Karpas-422 (cell line): ENCODE data around the gene TMUB1. TPM values are rescaled to one million over a fixed set of nuclear protein-coding genes. Genes with fewer than 3 reads are reported as not detected.

Experiments used
- DNase-seq: peaks from one replicate; pipeline ENCODE4 v3.0.0-alpha.2; 2015
- H2AFZ ChIP-seq: fragments of 200-600 bp; sonication (generic); 2 replicates; pipeline ENCODE4 v1.6.1; 2014; ENCODE audit warnings: antibody characterized with exemption, low read length, mixed read lengths
- H3K27ac ChIP-seq: fragments of 200-600 bp; sonication (generic); 2 replicates; pipeline ENCODE4 v1.5.1; 2014; ENCODE audit warnings: mild to moderate bottlenecking, low read length, moderate library complexity
- H3K27me3 ChIP-seq: fragments of 200-600 bp; sonication (generic); 2 replicates; pipeline ENCODE4 v1.6.1; 2014; ENCODE audit warnings: low read length, mixed read lengths
- H3K36me3 ChIP-seq: fragments of 200-600 bp; sonication (generic); 2 replicates; pipeline ENCODE4 v1.6.1; 2014; ENCODE audit warnings: low read length, mixed read lengths; ENCODE audit not compliant: insufficient read depth
- H3K4me1 ChIP-seq: fragments of 200-600 bp; sonication (generic); 2 replicates; pipeline ENCODE4 v1.6.1; 2014; ENCODE audit warnings: mild to moderate bottlenecking, low read length, mixed read lengths
- H3K4me2 ChIP-seq: fragments of 200-600 bp; sonication (generic); 2 replicates; pipeline ENCODE4 v1.6.1; 2014; ENCODE audit warnings: low read length, low read depth, mild to moderate bottlenecking; ENCODE audit not compliant: poor library complexity, severe bottlenecking
- H3K4me3 ChIP-seq: fragments of 200-600 bp; sonication (generic); 2 replicates; pipeline ENCODE4 v1.5.1; 2014; ENCODE audit warnings: mild to moderate bottlenecking, antibody characterized with exemption, low read length, mixed read lengths
- H3K79me2 ChIP-seq: fragments of 200-600 bp; sonication (generic); 2 replicates; pipeline ENCODE4 v1.6.1; 2014; ENCODE audit warnings: mild to moderate bottlenecking, low read length, mixed read lengths
- H3K9ac ChIP-seq: fragments of 200-600 bp; sonication (generic); 2 replicates; pipeline ENCODE4 v1.6.0; 2014; ENCODE audit warnings: low read length
- H3K9me2 ChIP-seq: fragments of 200-600 bp; sonication (generic), shearing (Covaris generic); replicated peaks from 2 replicates; pipeline ENCODE4 v1.6.0; 2014; ENCODE audit warnings: mild to moderate bottlenecking, low read length, moderate library complexity; ENCODE audit not compliant: insufficient read depth
- H3K9me3 ChIP-seq: fragments of 300-700, 200-600 bp; sonication (generic); 2 replicates; pipeline ENCODE4 v1.6.1; 2014; ENCODE audit warnings: low read length, mixed read lengths
- H4K20me1 ChIP-seq: fragments of 200-600 bp; sonication (generic); 2 replicates; pipeline ENCODE4 v1.6.1; 2014; ENCODE audit warnings: mild to moderate bottlenecking, antibody characterized with exemption, low read length, low read depth; ENCODE audit not compliant: insufficient read depth
- total RNA-seq: library from RNA; depleted of rRNA; stranded (reverse); fragments of >200 nt; shearing (Covaris generic); gene quantifications from 2 replicates; pipeline ENCODE4 v1.2.3, GENCODE V29; 2014; ENCODE audit warnings: low replicate concordance; rRNA removed

Gene TMUB1
- total RNA-seq, 1 experiment from 2014 or later, result 30.9 TPM

- Histone ChIP-seq H2AFZ (no peak overlapping the region), H3K27ac (no peak overlapping the region), H3K4me2 (no peak overlapping the region), H3K9ac (no peak overlapping the region), H3K9me3 (no peaks in the 10 kb centered on the region), H3K4me3 (no peak overlapping the region), H4K20me1 (no peaks in the 10 kb centered on the region), H3K27me3 (no peaks in the 10 kb centered on the region), H3K9me2 (no peaks in the 10 kb centered on the region), H3K79me2 (peaks cover 11% of the 10 kb centered on the region), H3K36me3 (no peaks in the 10 kb centered on the region), H3K4me1 (peaks cover 12% of the 10 kb centered on the region)
- DNase-seq, result no peak
Observed at GRCh38 chr7:151033864-151034249, 49.4 kb downstream of the TMUB1 start.

DNA sequence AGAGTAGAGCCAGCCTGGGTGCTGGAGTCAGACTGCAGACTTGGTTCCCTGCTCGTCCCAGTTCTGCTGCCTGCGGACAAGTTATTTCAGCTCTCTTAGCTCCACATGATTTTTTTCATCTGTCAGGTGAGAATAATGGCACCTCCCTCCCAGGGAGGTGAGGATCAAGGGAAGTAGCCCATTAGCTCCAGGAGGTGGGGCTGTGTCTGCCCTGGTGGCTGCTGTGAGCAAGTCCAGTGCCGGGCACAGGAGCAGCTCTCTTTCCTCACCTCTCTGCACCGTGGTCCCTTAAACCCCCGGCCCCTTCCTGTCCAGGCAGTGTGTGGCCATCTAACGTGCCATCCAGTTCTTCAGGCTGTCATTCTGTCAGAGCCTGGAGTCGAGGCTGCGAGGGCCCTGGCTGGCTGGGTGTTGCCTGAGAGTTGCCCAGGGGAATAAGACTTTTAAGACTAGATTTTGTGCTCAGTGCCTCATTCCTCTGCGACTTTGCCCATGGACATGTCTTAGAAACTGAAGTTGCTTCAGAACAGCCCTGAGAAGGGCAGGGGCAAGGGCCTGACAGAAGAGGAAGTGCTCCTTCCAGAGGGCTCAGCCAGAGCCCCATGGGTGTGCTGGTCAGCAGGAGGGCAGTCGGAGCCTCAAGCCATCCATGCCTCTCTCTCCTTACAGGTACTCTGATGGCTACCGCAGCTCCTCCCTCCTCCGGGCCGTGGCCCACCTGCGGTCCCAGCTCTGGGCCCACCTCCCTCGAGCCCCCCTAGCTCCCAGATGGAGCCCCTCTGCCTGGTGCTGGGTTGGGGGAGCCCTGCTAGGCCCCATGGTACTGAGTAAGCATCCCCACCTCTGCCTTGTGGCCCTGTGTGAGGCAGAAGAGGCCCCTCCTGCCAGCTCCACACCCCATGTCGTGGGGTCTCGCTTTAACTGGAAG, 50.1 kb downstream of the TMUB1 start:
- Histone ChIP-seq H3K9ac (no peak overlapping the region), H3K9me2 (no peaks in the 10 kb centered on the region), H3K27ac (no peak overlapping the region), H3K4me1 (peaks cover 13% of the 10 kb centered on the region), H3K4me2 (no peak overlapping the region), H3K36me3 (no peaks in the 10 kb centered on the region), H2AFZ (no peak overlapping the region), H3K4me3 (no peak overlapping the region), H3K9me3 (no peaks in the 10 kb centered on the region), H3K79me2 (peaks cover 14% of the 10 kb centered on the region), H3K27me3 (no peaks in the 10 kb centered on the region), H4K20me1 (no peaks in the 10 kb centered on the region)
- DNase-seq, result no peak

Other genes starting within 250 kb of the TMUB1 start
- gene AOC1, start 231.0 kb downstream of the TMUB1 start, total RNA-seq, result not detected in 2 replicates
- gene KCNH2, start 105.2 kb downstream of the TMUB1 start, total RNA-seq, result 0.11 and 0.22 TPM in 2 replicates
- gene NOS3, start 92.5 kb downstream of the TMUB1 start, total RNA-seq, result 59.8 and 62.5 TPM in 2 replicates
- 0.78 and 1.6 TPM in 2 replicates for gene ATG9B, start 59.0 kb downstream of the TMUB1 start, total RNA-seq
- gene ABCB8, start 55.0 kb downstream of the TMUB1 start, total RNA-seq, result 19.0 and 27.1 TPM in 2 replicates
- 4.5 and 6.2 TPM in 2 replicates for gene ASIC3, start 35.0 kb downstream of the TMUB1 start, total RNA-seq
- 13.6 and 33.0 TPM in 2 replicates for gene CDK5, start 25.6 kb downstream of the TMUB1 start, total RNA-seq
- 35.1 and 113 TPM in 2 replicates for gene SLC4A2, start 23.9 kb downstream of the TMUB1 start, total RNA-seq
- gene FASTK, start 2.7 kb downstream of the TMUB1 start, total RNA-seq, result 48.8 and 127 TPM in 2 replicates
- gene AGAP3, start 3.0 kb upstream of the TMUB1 start, total RNA-seq, result 0.18 and 1.6 TPM in 2 replicates
- gene GBX1, start 84.2 kb upstream of the TMUB1 start, total RNA-seq, result not detected in 2 replicates
- not detected in 2 replicates for gene ASB10, start 103.8 kb upstream of the TMUB1 start, total RNA-seq
- not detected in 2 replicates for gene H2BK1, start 127.0 kb upstream of the TMUB1 start, total RNA-seq
- gene ABCF2, start 143.7 kb upstream of the TMUB1 start, total RNA-seq, result 31.2 and 48.6 TPM in 2 replicates
- gene CHPF2, start 149.0 kb upstream of the TMUB1 start, total RNA-seq, result 24.7 and 33.2 TPM in 2 replicates
- 3.2 and 8.7 TPM in 2 replicates for gene SMARCD3, start 165.2 kb upstream of the TMUB1 start, total RNA-seq